A549 (cell line): ENCODE measurements around the gene SMIM17. TPM values are rescaled to one million over a fixed set of nuclear protein-coding genes. Genes with fewer than 3 reads are reported as not detected.

ENCODE experiments used
- ATAC-seq, 2 experiments: fragments of 200-7000 bp in 1 of 2; fragments of >200 bp in 1 of 2; cut with Nextera tagmentation in 1 of 2; cut with Tn5 transposase in 1 of 2; 3 replicates each; pipeline versions ENCODE4 v1.8.0 to v1.9.1; 2018 to 2020; ENCODE audit warnings: mild to moderate bottlenecking in 1 of 2, moderate library complexity in 1 of 2
- CTCF ChIA-PET: fragments of 300-600 bp; sonication (Branson Sonifier 250); formaldehyde crosslinking; extraction: SDS; loops from one replicate; lab custom pipeline; 2021; ENCODE audit warnings: antibody characterized with exemption, inconsistent platforms; lab: Yijun Ruan, JAX
- POLR2A ChIA-PET: fragments of 350-600 bp; formaldehyde crosslinking; extraction: SDS; loops from one replicate; lab custom pipeline; 2021; ENCODE audit warnings: antibody characterized with exemption, inconsistent platforms; lab: Yijun Ruan, JAX
- DNase-seq, 2 experiments: peaks; one replicate each; pipeline versions ENCODE4 v3.0.0 to v3.0.0-alpha.2; 2011 to 2016; ENCODE audit warnings: low read depth in 1 of 2, low spot score in 1 of 2
- FAIRE-seq: peaks from 2 replicates; lab custom pipeline; 2011; peaks lifted over from hg19 to GRCh38; lab: Jason Lieb, UNC
- H3K27ac ChIP-seq, 2 experiments: fragments of >200 bp; sonication (Bioruptor Twin); formaldehyde crosslinking; 3 replicates each; pipeline ENCODE4 v1.5.1; 2016 to 2017
- H3K4me1 ChIP-seq: fragments of >200 bp; sonication (Bioruptor Twin); formaldehyde crosslinking; 3 replicates; pipeline ENCODE4 v1.6.1; 2016
- H3K4me2 ChIP-seq: fragments of >200 bp; sonication (Bioruptor Twin); formaldehyde crosslinking; 3 replicates; pipeline ENCODE4 v1.6.1; 2016
- H3K4me3 ChIP-seq: fragments of >200 bp; sonication (Bioruptor Twin); formaldehyde crosslinking; 3 replicates; pipeline ENCODE4 v1.5.1; 2016
- H3K9me3 ChIP-seq: fragments of >200 bp; sonication (Bioruptor Twin); formaldehyde crosslinking; 3 replicates; pipeline ENCODE4 v1.6.1; 2016
- BHLHE40 ChIP-seq: IDR thresholded peaks from 2 replicates; pipeline ENCODE4 v1.6.1; 2012; ENCODE audit warnings: low read depth, low read length, inconsistent platforms
- CBX2 ChIP-seq: fragments of 200-600 bp; sonication (generic); IDR thresholded peaks from 2 replicates; pipeline ENCODE4 v1.6.1; 2016; ENCODE audit warnings: low read depth, mild to moderate bottlenecking, borderline replicate concordance
- CBX8 ChIP-seq: fragments of 200-600 bp; sonication (generic); IDR thresholded peaks from 2 replicates; pipeline ENCODE4 v1.6.1; 2016
- CHD2 ChIP-seq: fragments of 150-350 bp; IDR thresholded peaks from 2 replicates; pipeline ENCODE4 v1.6.1; 2014; ENCODE audit warnings: low read length; ENCODE audit not compliant: partially characterized antibody
- EHMT2 ChIP-seq: fragments of 200-600 bp; sonication (generic); IDR thresholded peaks from 2 replicates; pipeline ENCODE4 v1.6.1; 2016; ENCODE audit warnings: antibody characterized with exemption, low read depth, mild to moderate bottlenecking, moderate library complexity
- FOSB ChIP-seq: fragments of 250-450 bp; sonication (Bioruptor Pico); IDR thresholded peaks from 2 replicates; pipeline ENCODE4 v1.5.0; 2020; ENCODE audit warnings: mild to moderate bottlenecking, moderate library complexity
- FOSL2 ChIP-seq, 2 experiments: fragments of 450-650 bp in 1 of 2; fragments of >200 bp in 1 of 2; sonication (Bioruptor Twin) in 1 of 2; formaldehyde crosslinking; IDR thresholded peaks; 2 replicates each; pipeline versions ENCODE4 v1.5.0 to v1.6.1; 2016 to 2020; ENCODE audit warnings: mild to moderate bottlenecking in 1 of 2, moderate library complexity in 1 of 2
- GATA3 ChIP-seq: IDR thresholded peaks from 2 replicates; pipeline ENCODE4 v1.6.1; 2012; ENCODE audit warnings: borderline replicate concordance
- HDAC2 ChIP-seq: fragments of 200-600 bp; sonication (generic); IDR thresholded peaks from 2 replicates; pipeline ENCODE4 v1.6.1; 2016
- HOXA7 ChIP-seq: fragments of 250-450 bp; sonication (Bioruptor Pico); IDR thresholded peaks from 2 replicates; pipeline ENCODE4 v1.5.0; 2020; ENCODE audit warnings: mild to moderate bottlenecking, moderate library complexity
- HOXB13 ChIP-seq: fragments of 250-450 bp; sonication (Bioruptor Pico); IDR thresholded peaks from 2 replicates; pipeline ENCODE4 v1.5.0; 2020; ENCODE audit warnings: low read depth, mild to moderate bottlenecking, moderate library complexity
- JUNB ChIP-seq: fragments of >200 bp; sonication (Bioruptor Twin); formaldehyde crosslinking; IDR thresholded peaks from 2 replicates; pipeline ENCODE4 v1.6.1; 2016
- MAFK ChIP-seq: fragments of 450-650 bp; IDR thresholded peaks from 2 replicates; pipeline ENCODE4 v1.6.1; 2014; ENCODE audit not compliant: partially characterized antibody
- MAX ChIP-seq: IDR thresholded peaks from 2 replicates; pipeline ENCODE4 v1.6.1; 2012
- MAZ ChIP-seq: fragments of 150-350 bp; IDR thresholded peaks from 2 replicates; pipeline ENCODE4 v1.6.1; 2014; ENCODE audit warnings: antibody characterized with exemption, low read depth, low read length, borderline replicate concordance
- POLR2AphosphoS2 ChIP-seq: conservative IDR thresholded peaks from 2 replicates; pipeline ENCODE4 v1.6.1; 2012; ENCODE audit warnings: low read length, improper control_type of control experiment, inconsistent platforms
- RCOR1 ChIP-seq: fragments of 150-350 bp; IDR thresholded peaks from 2 replicates; pipeline ENCODE4 v1.6.1; 2014; ENCODE audit warnings: antibody characterized with exemption, low read length, low read depth
- RFX5 ChIP-seq: fragments of 450-650 bp; IDR thresholded peaks from 2 replicates; pipeline ENCODE4 v1.7.1; 2014; ENCODE audit warnings: antibody characterized with exemption, mild to moderate bottlenecking, moderate library complexity
- RNF2 ChIP-seq: fragments of 200-600 bp; sonication (generic); IDR thresholded peaks from 2 replicates; pipeline ENCODE4 v1.6.1; 2016; ENCODE audit warnings: low read depth, mild to moderate bottlenecking, antibody characterized with exemption, moderate library complexity, borderline replicate concordance
- TFCP2L1 ChIP-seq: fragments of 250-450 bp; sonication (Bioruptor Pico); IDR thresholded peaks from 2 replicates; pipeline ENCODE4 v1.5.0; 2021; ENCODE audit warnings: mild to moderate bottlenecking
- TP53 ChIP-seq: fragments of 250-450 bp; sonication (Bioruptor Pico); IDR thresholded peaks from 2 replicates; pipeline ENCODE4 v1.5.0; 2021; ENCODE audit warnings: mild to moderate bottlenecking, moderate library complexity
- USF2 ChIP-seq: fragments of 450-650 bp; IDR thresholded peaks from 2 replicates; pipeline ENCODE4 v1.6.1; 2014; ENCODE audit warnings: antibody characterized with exemption
- ZFP36 ChIP-seq: fragments of 450-650 bp; IDR thresholded peaks from 2 replicates; pipeline ENCODE4 v1.6.1; 2014; ENCODE audit warnings: borderline replicate concordance; ENCODE audit not compliant: partially characterized antibody
- ZSCAN20 ChIP-seq: fragments of 250-450 bp; sonication (Bioruptor Pico); IDR thresholded peaks from 2 replicates; pipeline ENCODE4 v1.8.0; 2022; ENCODE audit warnings: mild to moderate bottlenecking, moderate library complexity
- WGBS: methylation state at CpG from one replicate; pipeline ENCODE4 v1.1.6; 2017; ENCODE audit errors: missing lambda C conversion rate; 5-methylcytosine and 5-hydroxymethylcytosine counted together
- polyA plus RNA-seq, 4 experiments: library from polyadenylated mRNA; depleted of rRNA in 3 of 4; stranded (reverse); fragments of >200 nt; fragmentation: RNase III in 1 of 4; extraction: RNeasy Plus Mini Kit Qiagen cat#74134 plus additional on column Dnase treatment in 1 of 4; gene quantifications; 2 replicates in 3 of 4; 3 replicates in 1 of 4; pipeline ENCODE4 v1.2.3, GENCODE V29; 2011 to 2017
- TF ChIP-seq, protein P1 (sequence below): fragments of 150-350 bp; IDR thresholded peaks from 2 replicates; pipeline ENCODE4 v1.6.1; 2014; ENCODE audit warnings: low read depth, mild to moderate bottlenecking, low read length
- TF ChIP-seq, protein P2 (sequence below): fragments of >200 bp; sonication (Bioruptor Twin); formaldehyde crosslinking; IDR thresholded peaks from 2 replicates; pipeline ENCODE4 v1.6.1; 2016

Gene SMIM17
- polyA plus RNA-seq, 2 of the 4 experiments (the other 2 are of a cell fraction): not detected

DNA sequence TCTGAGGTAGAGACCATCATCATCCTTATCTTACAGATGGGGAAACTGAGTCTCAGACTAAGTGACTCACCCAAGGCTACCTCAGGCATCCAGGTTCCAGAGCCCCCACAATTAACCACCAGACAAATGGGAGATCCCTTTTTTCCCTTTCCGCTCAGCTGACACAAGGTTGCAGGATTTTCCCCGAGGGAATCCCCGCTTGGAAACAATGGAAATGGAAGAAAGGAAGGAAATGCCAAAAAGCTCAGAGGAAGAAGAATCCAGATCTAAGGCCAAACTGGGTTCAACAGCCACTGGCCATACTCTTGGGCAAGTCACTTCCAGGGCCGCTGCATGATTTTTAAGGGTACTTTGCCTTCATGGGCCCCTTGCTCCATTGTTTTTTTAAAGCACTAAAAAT is 46.3 kb upstream of the SMIM17 start (continued):
- TF ChIP-seq, protein P1, sequence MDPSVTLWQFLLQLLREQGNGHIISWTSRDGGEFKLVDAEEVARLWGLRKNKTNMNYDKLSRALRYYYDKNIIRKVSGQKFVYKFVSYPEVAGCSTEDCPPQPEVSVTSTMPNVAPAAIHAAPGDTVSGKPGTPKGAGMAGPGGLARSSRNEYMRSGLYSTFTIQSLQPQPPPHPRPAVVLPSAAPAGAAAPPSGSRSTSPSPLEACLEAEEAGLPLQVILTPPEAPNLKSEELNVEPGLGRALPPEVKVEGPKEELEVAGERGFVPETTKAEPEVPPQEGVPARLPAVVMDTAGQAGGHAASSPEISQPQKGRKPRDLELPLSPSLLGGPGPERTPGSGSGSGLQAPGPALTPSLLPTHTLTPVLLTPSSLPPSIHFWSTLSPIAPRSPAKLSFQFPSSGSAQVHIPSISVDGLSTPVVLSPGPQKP: no peak
- TF ChIP-seq TFCP2L1 (CRISPR knock-in tag) (no peak), HDAC2 (no peak)
- TF ChIP-seq, protein P2, sequence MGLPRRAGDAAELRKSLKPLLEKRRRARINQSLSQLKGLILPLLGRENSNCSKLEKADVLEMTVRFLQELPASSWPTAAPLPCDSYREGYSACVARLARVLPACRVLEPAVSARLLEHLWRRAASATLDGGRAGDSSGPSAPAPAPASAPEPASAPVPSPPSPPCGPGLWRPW: no peak

DNA sequence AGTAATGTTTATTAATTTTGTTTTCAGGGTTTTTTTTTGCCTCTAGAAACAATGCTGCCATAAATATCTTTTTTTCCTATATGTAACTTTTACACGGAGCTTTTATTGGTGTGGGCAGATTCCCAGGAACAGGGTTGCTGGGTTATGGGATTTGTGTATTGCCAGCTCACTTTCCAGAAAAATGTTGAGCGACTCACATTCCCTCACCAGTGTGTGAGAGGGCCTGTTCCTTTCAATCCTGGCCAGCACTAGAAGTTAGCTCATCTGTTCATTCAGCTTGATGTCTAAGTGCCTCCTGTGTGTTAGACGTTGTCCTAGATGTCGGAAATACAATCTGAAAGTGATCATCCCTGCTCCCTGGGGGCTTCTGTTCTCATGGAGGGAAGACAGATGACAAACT is 45.3 kb upstream of the SMIM17 start:
- TF ChIP-seq MAX (no peak), RCOR1 (no peak), MAZ (no peak), TP53 (CRISPR knock-in tag) (no peak), HOXB13 (CRISPR knock-in tag) (no peak), JUNB (no peak), CHD2 (no peak), RNF2 (no peak), BHLHE40 (no peak), CBX2 (no peak), ZFP36 (no peak), MAFK (no peak)
- Histone ChIP-seq H3K9me3 (peaks cover 75% of the 10 kb centered on the region), H3K27ac (no peak overlapping the region), H3K4me3 (no peak overlapping the region), H3K4me1 (no peaks in the 10 kb centered on the region), H3K4me2 (no peak overlapping the region)
- ChIA-PET POLR2A (no interaction called here), CTCF (no interaction called here)
- FAIRE-seq (no peak), ATAC-seq (no peak), DNase-seq (no peak)
- WGBS: 87% methylated on average over 4 of the region's 4 CpGs

DNA sequence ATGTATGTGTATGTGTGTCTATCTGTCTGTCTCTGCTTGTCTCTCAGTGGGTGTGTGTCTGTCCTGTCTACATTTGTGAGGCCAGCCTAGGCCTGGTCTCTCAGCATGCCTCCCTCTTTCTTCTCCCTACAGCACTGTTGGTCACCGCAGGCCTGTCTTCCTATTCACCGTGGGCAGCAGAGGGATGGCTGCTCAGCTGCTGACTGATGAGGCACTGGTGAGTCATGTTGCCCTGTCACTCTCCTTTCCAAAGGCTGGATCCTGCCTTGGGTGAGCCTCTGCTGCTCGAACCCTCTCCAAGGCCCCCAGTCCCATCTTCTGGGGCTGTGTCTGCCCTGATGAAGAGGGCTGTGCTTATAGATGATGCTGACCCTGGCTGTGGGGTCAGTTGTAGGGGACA is 41.6 kb upstream of the SMIM17 start:
- 74% methylated on average over 3 of the region's 3 CpGs for WGBS
- Histone ChIP-seq H3K27ac (no peak overlapping the region), H3K4me1 (no peaks in the 10 kb centered on the region), H3K9me3 (peaks cover 91% of the 10 kb centered on the region), H3K4me3 (no peak overlapping the region), H3K4me2 (no peak overlapping the region)
- CTCF ChIA-PET: no interaction called here
- no peak for FAIRE-seq
- no peak for ATAC-seq
- POLR2A ChIA-PET: no interaction called here
- TF ChIP-seq, protein P1: no peak
- TF ChIP-seq EHMT2 (no peak), ZSCAN20 (CRISPR knock-in tag) (no peak), USF2 (no peak), MAFK (no peak), POLR2AphosphoS2 (no peak), JUNB (no peak), GATA3 (no peak), TP53 (CRISPR knock-in tag) (no peak), CBX8 (no peak), RNF2 (no peak), FOSL2 (IDR thresholded peaks at IDR 0.05) (no peak), FOSL2 (CRISPR knock-in tag; IDR thresholded peaks at IDR 0.05) (no peak), RCOR1 (no peak), HOXA7 (no peak), FOSB (no peak), RFX5 (no peak), ZFP36 (no peak)
- no peak for DNase-seq
